Measurements from ENCODE around the gene MRPS31. TPM values are rescaled to one million over a fixed set of nuclear protein-coding genes. Genes with fewer than 3 reads are reported as not detected.

Gene MRPS31
- polyA plus RNA-seq, 1 of the 3 experiments (the other 2 are of a cell fraction), result 13.3 TPM

- TF ChIP-seq, protein P1, sequence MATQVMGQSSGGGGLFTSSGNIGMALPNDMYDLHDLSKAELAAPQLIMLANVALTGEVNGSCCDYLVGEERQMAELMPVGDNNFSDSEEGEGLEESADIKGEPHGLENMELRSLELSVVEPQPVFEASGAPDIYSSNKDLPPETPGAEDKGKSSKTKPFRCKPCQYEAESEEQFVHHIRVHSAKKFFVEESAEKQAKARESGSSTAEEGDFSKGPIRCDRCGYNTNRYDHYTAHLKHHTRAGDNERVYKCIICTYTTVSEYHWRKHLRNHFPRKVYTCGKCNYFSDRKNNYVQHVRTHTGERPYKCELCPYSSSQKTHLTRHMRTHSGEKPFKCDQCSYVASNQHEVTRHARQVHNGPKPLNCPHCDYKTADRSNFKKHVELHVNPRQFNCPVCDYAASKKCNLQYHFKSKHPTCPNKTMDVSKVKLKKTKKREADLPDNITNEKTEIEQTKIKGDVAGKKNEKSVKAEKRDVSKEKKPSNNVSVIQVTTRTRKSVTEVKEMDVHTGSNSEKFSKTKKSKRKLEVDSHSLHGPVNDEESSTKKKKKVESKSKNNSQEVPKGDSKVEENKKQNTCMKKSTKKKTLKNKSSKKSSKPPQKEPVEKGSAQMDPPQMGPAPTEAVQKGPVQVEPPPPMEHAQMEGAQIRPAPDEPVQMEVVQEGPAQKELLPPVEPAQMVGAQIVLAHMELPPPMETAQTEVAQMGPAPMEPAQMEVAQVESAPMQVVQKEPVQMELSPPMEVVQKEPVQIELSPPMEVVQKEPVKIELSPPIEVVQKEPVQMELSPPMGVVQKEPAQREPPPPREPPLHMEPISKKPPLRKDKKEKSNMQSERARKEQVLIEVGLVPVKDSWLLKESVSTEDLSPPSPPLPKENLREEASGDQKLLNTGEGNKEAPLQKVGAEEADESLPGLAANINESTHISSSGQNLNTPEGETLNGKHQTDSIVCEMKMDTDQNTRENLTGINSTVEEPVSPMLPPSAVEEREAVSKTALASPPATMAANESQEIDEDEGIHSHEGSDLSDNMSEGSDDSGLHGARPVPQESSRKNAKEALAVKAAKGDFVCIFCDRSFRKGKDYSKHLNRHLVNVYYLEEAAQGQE (IDR thresholded peaks at IDR 0.05; ENCODE audit: low read depth, low read length), result no peak
- TF ChIP-seq, protein P2, sequence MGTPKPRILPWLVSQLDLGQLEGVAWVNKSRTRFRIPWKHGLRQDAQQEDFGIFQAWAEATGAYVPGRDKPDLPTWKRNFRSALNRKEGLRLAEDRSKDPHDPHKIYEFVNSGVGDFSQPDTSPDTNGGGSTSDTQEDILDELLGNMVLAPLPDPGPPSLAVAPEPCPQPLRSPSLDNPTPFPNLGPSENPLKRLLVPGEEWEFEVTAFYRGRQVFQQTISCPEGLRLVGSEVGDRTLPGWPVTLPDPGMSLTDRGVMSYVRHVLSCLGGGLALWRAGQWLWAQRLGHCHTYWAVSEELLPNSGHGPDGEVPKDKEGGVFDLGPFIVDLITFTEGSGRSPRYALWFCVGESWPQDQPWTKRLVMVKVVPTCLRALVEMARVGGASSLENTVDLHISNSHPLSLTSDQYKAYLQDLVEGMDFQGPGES (IDR thresholded peaks at IDR 0.05; ENCODE audit: low read depth, low read length), result no peak
- TF ChIP-seq POLR2AphosphoS5 (IDR thresholded peaks at IDR 0.05; ENCODE audit: low read depth, low read length), result no peak
- no peak for TF ChIP-seq PBX3 (IDR thresholded peaks at IDR 0.05)
- TF ChIP-seq YY1 (IDR thresholded peaks at IDR 0.05; ENCODE audit: low read depth), result no peak
- no peak for TF ChIP-seq EP300 (IDR thresholded peaks at IDR 0.05; ENCODE audit: borderline replicate concordance in 1 of 2, low read depth in 1 of 2, low read length in 1 of 2)
These were observed 90.2 kb downstream of the MRPS31 start (continued) for GRCh38 chr13:40680659-40681323.

DNA sequence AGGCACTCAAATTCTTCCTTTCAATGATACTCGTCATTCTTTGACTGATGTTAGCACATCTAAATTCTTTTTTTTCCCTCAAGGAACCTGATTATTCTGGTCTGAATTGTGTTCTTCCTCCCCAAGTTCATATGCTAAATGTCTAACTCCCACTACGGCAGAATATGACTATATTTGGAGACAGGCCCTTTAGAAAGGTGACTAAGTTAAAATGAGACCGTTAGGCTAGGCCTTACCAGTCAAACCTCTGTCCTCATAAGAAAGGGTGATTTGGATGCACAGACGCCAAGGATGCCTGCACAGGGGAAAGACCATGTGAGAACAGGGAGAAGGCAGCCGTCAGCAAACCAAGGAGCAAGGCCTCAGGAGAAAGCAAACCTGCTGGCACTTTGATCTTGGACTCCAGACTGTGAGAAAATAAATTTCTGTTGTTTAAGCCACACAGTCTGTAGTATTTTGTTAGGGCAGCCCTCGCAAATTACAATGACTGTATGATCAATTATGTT lies 91.5 kb downstream of the MRPS31 start:
- POLR2A ChIA-PET, result no interaction called here
- CTCF ChIA-PET, result interaction anchor here (1.2 to 4.9 kb wide), 3 partner anchors 11 to 897 kb away, joined by 3 to 42 read pairs (median 3); no protein-coding TSS in a partner anchor
- no peaks in the 10 kb centered on the region for H3K9me3 ChIP-seq
- H3K79me2 ChIP-seq (ENCODE audit: insufficient read depth), result no peaks in the 10 kb centered on the region
- no peak overlapping the region for H3K4me3 ChIP-seq (ENCODE audit: low read depth in 2 of 2, low read length in 1 of 2)
- H2AFZ ChIP-seq (ENCODE audit: low read depth), result no peak overlapping the region
- no peak for DNase-seq
- H3K36me3 ChIP-seq (replicated peaks in 1 of 2; ENCODE audit: control insufficient read depth in 1 of 2, insufficient read depth in 2 of 2, low read length in 1 of 2), result no peaks in the 10 kb centered on the region
- H3K9ac ChIP-seq, result no peak overlapping the region
- no peaks in the 10 kb centered on the region for H3K27me3 ChIP-seq (ENCODE audit: insufficient read depth)
- no peak overlapping the region for H3K4me2 ChIP-seq
- 93% methylated on average over 6 of the region's 6 CpGs for WGBS (ENCODE audit: low lambda C conversion rate)
- peaks cover 0 to 12% of the 10 kb centered on the region in 2 experiments; a peak in 1 of 4 replicates for H3K4me1 ChIP-seq (ENCODE audit: control insufficient read depth in 1 of 2, insufficient read depth in 2 of 2, low read depth in 1 of 2, low read length in 1 of 2)
- H3F3A ChIP-seq (replicated peaks; ENCODE audit: insufficient read depth), result no peaks in the 10 kb centered on the region
- H3K9me2 ChIP-seq, result no peaks in the 10 kb centered on the region
- no peaks in the 10 kb centered on the region for H4K20me1 ChIP-seq (ENCODE audit: insufficient read depth)
- no peak overlapping the region for H3K27ac ChIP-seq (ENCODE audit: low read depth in 2 of 2, low read length in 1 of 2)
- TF ChIP-seq TCF12 (IDR thresholded peaks at IDR 0.05) (no peak), SMC3 (IDR thresholded peaks at IDR 0.05; ENCODE audit: low read depth, low read length) (no peak), EP300 (IDR thresholded peaks at IDR 0.05; ENCODE audit: borderline replicate concordance in 1 of 2, low read depth in 1 of 2, low read length in 1 of 2) (no peak), ELF1 (IDR thresholded peaks at IDR 0.05) (no peak), EZH2phosphoT487 (IDR thresholded peaks at IDR 0.05; ENCODE audit: borderline replicate concordance, low read depth) (no peak), FOXJ3 (CRISPR knock-in tag; IDR thresholded peaks at IDR 0.05) (no peak), FOSL2 (IDR thresholded peaks at IDR 0.05; ENCODE audit: borderline replicate concordance, low read depth) (no peak), ZBTB33 (IDR thresholded peaks at IDR 0.05; ENCODE audit: borderline replicate concordance, low read depth) (no peak), RAD21 (IDR thresholded peaks at IDR 0.05; ENCODE audit: low read length) (no peak), CHD2 (IDR thresholded peaks at IDR 0.05; ENCODE audit: low read length, partially characterized antibody) (no peak), RFX5 (IDR thresholded peaks at IDR 0.05; ENCODE audit: low read length) (no peak), SIN3A (IDR thresholded peaks at IDR 0.05; ENCODE audit: borderline replicate concordance, low read depth, low read length) (no peak), RCOR1 (IDR thresholded peaks at IDR 0.05; ENCODE audit: low read length) (no peak)
- TF ChIP-seq, protein P3, sequence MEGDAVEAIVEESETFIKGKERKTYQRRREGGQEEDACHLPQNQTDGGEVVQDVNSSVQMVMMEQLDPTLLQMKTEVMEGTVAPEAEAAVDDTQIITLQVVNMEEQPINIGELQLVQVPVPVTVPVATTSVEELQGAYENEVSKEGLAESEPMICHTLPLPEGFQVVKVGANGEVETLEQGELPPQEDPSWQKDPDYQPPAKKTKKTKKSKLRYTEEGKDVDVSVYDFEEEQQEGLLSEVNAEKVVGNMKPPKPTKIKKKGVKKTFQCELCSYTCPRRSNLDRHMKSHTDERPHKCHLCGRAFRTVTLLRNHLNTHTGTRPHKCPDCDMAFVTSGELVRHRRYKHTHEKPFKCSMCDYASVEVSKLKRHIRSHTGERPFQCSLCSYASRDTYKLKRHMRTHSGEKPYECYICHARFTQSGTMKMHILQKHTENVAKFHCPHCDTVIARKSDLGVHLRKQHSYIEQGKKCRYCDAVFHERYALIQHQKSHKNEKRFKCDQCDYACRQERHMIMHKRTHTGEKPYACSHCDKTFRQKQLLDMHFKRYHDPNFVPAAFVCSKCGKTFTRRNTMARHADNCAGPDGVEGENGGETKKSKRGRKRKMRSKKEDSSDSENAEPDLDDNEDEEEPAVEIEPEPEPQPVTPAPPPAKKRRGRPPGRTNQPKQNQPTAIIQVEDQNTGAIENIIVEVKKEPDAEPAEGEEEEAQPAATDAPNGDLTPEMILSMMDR (IDR thresholded peaks at IDR 0.05), result no peak
- TF ChIP-seq, protein P2 (IDR thresholded peaks at IDR 0.05; ENCODE audit: low read depth, low read length), result no peak
